GM21619 (cell line): ENCODE results near the gene PHLPP2.
A peak's percentile ranks its signal among the peaks of the same experiment; 100 is the strongest.
"Not testable (repeated sequence)": the region's sequence is repeated elsewhere in the genome, so short reads cannot be mapped to it uniquely, and the experiment has no call there.

ENCODE experiments used
- ATAC-seq: cut with Tn5 transposase; IDR thresholded peaks from one replicate; pipeline ENCODE4 v1.9.1; 2021; ENCODE audit not compliant: unreplicated experiment

The PHLPP2 gene

DNA sequence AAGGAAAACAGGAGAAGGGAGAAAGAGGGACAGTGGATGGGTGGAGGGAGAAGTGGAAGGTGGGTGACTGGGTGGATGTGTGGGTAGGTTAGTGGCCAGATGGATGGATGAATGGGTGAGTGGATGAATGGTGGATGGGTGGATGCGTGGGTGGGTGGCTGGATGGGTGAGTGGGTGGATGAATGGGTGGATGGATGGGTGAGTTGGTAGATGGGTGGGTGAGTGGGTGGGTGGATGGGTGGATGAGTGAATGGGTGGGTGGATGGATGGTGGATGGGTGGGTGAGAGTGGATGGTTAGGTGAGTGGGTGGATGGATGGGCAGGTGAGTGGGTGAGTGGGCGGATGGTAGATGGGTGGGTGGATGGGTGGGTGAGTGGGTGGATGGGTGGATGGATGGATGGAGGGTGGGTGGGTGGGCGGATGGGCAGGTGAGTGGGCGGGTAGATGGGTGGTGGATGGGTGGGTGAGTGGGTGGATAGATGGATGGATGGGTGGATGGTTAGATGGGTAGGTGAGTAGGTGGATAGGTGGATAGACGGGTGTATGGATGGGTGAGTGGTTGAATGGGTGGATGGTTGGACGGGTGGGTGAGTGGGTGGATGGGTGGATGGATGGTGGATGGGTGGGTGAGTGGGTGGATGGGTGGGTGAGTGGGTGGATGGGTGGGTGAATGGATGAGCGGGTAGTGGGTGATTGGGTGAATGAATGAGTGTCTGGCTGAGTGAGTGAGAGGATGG lies 99.2 kb downstream of the PHLPP2 start:
- no peak for ATAC-seq

GRCh38 chr16:71623597-71623996 lies 100.9 kb downstream of the PHLPP2 start:
- no peak for ATAC-seq

- no peak for ATAC-seq
Observed at GRCh38 chr16:71622088-71622487, 102.4 kb downstream of the PHLPP2 start.

- ATAC-seq, result no peak
Observed at GRCh38 chr16:71618429-71618828, 106.1 kb downstream of the PHLPP2 start.

DNA sequence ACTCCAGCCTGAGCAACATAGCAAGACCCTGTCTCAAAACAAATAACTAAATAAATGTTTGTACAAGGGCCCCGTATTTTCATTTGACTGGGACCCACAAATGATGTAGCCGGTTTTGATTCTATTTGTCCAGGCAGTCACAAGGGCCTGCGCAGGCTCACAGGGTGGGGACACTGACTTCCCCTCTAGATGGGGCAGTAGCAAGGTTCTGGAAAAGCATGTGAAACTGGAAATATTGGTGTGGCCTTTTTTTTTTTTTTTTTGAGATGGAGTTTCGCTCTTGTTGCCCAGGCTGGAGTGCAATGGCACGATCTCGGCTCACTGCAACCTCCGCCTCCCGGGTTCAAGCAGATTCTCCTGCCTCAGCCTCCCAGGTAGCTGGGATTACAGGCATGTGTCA lies 109.5 kb downstream of the PHLPP2 start:
- not testable (repeated sequence) for ATAC-seq

DNA sequence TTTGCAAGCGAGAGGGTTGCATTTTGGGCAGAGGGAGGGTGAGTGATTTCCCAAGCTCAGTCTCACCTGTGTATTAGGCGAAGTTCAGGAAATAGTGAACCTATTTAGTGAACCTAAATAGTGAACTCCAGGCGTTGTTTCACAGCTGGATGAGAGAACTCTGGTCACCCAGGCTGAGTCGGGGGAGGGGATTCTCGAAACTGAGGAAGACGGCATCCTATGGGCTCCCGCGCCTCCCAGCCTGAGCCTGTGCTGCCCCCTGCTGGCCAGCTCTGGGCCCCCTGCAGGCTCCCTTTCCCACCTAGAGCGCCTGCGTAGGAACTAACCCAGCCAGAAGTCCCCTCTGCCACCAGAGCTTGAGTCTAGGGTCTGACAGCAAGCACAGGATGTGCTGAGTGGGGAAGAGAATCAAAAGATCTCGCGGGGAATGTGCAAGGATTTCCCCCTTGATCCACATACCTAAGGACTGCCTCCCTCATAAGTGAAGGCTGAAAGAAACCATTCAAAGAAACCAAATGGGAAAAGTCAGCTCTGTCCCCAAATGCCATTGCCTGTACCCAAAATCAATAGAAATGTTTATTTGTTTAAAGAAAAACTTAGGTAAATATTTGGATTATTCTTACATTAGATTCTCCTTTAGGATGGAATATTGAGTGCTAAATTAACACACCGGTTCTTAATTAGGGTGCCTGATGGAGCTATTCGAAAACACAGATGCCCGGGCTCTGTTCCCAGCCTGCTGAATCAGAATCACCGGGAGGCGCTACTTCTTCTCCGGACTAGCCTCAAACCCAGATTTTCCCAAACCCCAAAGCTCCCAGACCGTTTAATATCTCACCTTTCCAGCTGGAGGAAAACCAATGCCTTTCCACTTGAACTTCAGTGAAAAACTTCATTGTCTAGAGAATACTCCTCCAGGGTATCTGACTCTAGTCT lies 113.3 kb downstream of the PHLPP2 start:
- peak; percentile 41 for ATAC-seq

DNA sequence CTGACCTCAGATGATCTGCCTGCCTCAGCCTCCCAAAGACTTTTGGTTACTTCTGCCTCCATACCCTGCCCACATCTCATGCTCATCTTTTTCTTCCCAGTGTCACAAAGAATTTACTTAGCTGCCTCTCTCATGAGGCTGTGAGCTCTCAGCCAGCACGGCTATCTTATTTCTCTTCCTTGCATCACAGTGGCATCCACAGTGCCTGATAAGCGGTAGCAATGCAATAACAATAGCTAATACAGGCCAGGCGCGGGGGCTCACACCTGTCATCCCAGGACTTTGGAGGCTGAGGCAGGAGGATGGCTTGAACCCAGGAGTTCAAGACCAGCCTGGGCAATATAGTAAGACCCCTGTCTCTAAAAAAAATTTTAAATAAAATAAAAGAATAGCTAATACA lies 114.1 kb downstream of the PHLPP2 start:
- ATAC-seq, result no peak

- no peak for ATAC-seq
Observed at GRCh38 chr16:71609066-71609465, 115.4 kb downstream of the PHLPP2 start.

DNA sequence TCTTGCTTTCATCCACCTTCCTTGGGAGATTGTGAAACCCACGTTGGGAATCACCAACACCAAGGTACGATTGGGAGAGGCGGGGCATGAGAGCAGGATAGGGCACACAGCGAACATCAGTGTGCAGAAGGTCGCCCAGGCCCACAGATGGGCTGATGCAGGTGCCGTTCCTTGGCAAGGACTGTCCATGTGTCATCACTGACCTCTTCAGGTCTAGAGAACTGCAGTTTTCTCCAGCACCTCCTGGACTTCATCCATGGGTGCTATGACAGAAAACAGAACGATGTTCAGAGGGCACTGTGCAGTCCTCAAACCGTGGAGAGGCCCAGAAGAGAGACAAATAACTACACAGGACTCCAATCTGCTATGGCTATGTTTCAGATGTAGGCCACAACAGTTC lies 123.7 kb downstream of the PHLPP2 start:
- ATAC-seq, result no peak

DNA sequence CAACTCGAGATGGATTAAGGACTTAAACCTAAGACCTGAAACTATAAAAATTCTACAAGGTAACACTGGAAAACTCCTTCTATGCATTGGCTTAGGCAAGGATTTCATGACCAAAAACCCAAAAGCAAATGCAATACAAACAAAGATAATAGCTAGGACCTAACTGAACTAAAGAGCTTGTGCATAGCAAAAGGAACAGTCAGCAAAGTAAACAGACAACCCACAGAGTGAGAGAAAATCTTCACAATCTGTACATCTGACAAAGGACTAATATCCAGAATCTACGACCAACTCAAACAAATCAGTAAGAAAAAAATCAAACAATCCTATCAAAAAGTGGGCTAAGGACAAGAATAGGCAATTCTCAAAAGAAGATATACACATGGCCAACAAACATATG lies 126.1 kb downstream of the PHLPP2 start:
- not testable (repeated sequence) for ATAC-seq

GRCh38 chr16:71595340-71595826 lies 129.1 kb downstream of the PHLPP2 start:
- not testable (repeated sequence) for ATAC-seq
